ENCODE measurements around the gene PTOV1.

PTOV1 gene

GRCh38 chr19:49882643-49883042, 31.7 kb downstream of the PTOV1 start:
- no peak for DNase-seq (ENCODE audit: low read depth, low spot score)
- in situ Hi-C loops (cut with HindIII; ENCODE audit: low sequenced_read_pairs), result no loop called here
- no peak overlapping the region for H3K4me3 ChIP-seq (ENCODE audit: low read depth, low read length)
- TF ChIP-seq CTCF (IDR thresholded peaks at IDR 0.05; ENCODE audit: low read depth, low read length), result no peak

- in situ Hi-C loops (cut with HindIII; ENCODE audit: low sequenced_read_pairs), result no loop called here
- H3K4me3 ChIP-seq (ENCODE audit: low read depth, low read length), result no peak overlapping the region
- no peak for TF ChIP-seq CTCF (IDR thresholded peaks at IDR 0.05; ENCODE audit: low read depth, low read length)
- no peak for DNase-seq (ENCODE audit: low read depth, low spot score)
Observed at GRCh38 chr19:49883094-49883493, 32.1 kb downstream of the PTOV1 start.

- H3K4me3 ChIP-seq (ENCODE audit: low read depth, low read length), result no peak overlapping the region
- no peak for DNase-seq (ENCODE audit: low read depth, low spot score)
- no peak for TF ChIP-seq CTCF (IDR thresholded peaks at IDR 0.05; ENCODE audit: low read depth, low read length)
- in situ Hi-C loops (cut with HindIII; ENCODE audit: low sequenced_read_pairs), result no loop called here
Observed at GRCh38 chr19:49884109-49884508, 33.1 kb downstream of the PTOV1 start.

- in situ Hi-C loops (cut with HindIII; ENCODE audit: low sequenced_read_pairs), result no loop called here
Observed at GRCh38 chr19:49884760-49885159, 33.8 kb downstream of the PTOV1 start.

GRCh38 chr19:49887037-49887664, 36.2 kb downstream of the PTOV1 start:
- in situ Hi-C loops (cut with HindIII; ENCODE audit: low sequenced_read_pairs), result no loop called here
- DNase-seq (ENCODE audit: low read depth, low spot score), result no peak
- H3K4me3 ChIP-seq (ENCODE audit: low read depth, low read length), result no peak overlapping the region
- no peak for TF ChIP-seq CTCF (IDR thresholded peaks at IDR 0.05; ENCODE audit: low read depth, low read length)

More at GRCh38 chr19:49884760-49885159, 33.8 kb downstream of the PTOV1 start:
- TF ChIP-seq CTCF (IDR thresholded peaks at IDR 0.05; ENCODE audit: low read depth, low read length), result no peak
- H3K4me3 ChIP-seq (ENCODE audit: low read depth, low read length), result no peak overlapping the region
- DNase-seq (ENCODE audit: low read depth, low spot score), result no peak

- DNase-seq (ENCODE audit: low read depth, low spot score), result no peak
- TF ChIP-seq CTCF (IDR thresholded peaks at IDR 0.05; ENCODE audit: low read depth, low read length), result no peak
- H3K4me3 ChIP-seq (ENCODE audit: low read depth, low read length), result no peak overlapping the region
- in situ Hi-C loops (cut with HindIII; ENCODE audit: low sequenced_read_pairs), result no loop called here
Observed at GRCh38 chr19:49887665-49888509, 36.9 kb downstream of the PTOV1 start.
